NCI-H128 (cell line): Measurements from ENCODE around the gene C2orf68.
A peak's percentile ranks its signal among the peaks of the same experiment; 100 is the strongest.
"Not testable (repeated sequence)": the region's sequence is repeated elsewhere in the genome, so short reads cannot be mapped to it uniquely, and the experiment has no call there.

Experiments
- DNase-seq: peaks from one replicate; lab custom pipeline; 2025; ENCODE audit not compliant: unreplicated experiment; lab: John Stamatoyannopoulos, UW

Gene C2orf68

DNA sequence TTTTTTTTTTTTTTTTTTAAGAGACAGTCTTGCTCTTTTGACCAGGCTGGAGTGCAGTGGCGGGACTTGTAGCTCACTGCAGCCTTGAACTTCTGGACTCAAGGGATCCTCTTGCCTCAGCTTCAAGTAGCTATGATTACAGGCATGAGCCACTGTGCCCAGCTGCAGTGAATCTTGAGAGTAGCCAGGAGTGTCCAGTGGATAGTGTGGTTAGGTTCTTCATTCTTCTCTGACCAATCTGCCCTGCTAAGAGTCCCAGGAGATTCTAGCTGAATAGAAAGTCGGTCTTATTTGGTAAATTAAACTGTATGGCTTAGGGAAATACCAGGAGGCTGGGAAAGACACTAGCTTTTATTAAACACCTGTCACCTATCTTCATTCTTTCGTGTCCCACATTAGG, 19.4 kb upstream of the C2orf68 start:
- DNase-seq, result no peak

DNA sequence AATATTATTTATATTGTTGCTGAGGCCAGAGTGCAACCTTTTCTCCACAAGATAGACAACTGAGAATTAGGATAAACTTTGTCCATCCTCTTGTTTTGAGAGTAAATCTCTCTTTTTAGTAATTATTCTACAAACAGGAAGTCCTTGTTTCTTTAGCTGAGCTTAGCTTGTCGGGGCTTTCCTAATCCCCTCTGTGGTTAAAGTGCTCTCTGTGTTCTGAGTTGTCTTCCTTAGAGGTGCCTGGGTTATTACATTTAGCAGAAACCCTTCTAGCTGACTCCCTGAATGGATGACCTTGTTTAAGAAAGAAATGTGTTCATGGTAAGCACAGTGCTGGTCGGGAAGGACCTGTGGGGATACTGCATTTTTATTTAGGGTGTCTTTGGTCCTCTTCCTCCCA, 16.8 kb upstream of the C2orf68 start:
- DNase-seq, result no peak

DNA sequence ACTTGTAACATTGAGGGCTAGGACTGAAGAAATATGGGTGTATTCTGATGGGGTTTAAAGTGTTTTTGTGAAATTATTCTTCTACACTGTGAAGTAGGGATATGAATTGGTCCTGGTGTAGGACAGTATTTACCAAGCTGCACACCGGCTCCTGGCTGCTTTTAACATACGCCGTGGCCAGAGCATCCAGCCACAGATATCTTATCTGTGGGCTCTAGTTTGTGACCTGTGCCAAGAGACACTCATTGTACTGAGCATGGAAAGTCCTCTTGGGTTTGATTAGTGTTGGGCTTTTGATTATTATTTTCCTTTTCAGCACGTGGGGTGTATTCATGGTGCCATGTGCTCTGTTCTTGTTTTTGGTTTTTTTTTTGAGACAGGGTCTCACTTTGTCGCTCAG, 12.1 kb upstream of the C2orf68 start:
- DNase-seq, result no peak

DNA sequence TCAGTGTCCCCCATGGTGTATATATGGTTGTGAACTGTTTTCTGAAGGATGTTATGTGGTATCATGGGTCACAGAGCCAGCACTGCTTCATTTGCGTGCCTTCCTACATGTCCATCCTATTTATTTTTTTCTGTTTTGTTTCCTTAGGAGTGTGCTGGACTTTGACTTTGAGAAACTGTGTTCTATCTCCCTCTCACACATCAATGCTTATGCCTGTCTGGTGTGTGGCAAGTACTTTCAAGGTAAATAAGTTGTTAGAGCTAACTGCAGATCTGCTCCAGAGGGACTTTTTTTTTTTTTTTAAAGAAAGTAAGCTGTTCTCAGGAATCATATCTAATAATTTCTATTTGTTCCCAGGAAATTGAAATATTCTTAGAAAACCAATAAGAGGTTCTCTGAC, 9.5 kb upstream of the C2orf68 start:
- no peak for DNase-seq

DNA sequence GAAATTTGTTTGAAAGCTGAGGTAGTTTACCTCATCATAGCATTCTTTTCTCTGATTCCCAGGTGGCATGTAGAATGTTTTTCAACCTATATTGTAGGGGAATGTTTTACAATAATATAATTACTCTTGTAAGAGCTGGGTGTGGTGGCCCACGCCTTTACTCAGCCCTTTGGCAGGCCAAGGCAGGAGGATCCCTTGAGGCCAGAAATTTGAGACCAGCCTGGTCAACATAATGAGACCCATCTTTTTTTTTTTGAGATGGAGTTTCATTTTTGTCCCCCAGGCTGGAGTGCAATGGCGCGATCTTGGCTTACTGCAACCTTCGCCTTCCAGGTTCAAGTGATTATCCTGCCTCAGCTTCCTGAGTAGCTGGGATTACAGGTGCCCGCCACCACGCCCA, 7.8 kb upstream of the C2orf68 start:
- DNase-seq, result no peak

DNA sequence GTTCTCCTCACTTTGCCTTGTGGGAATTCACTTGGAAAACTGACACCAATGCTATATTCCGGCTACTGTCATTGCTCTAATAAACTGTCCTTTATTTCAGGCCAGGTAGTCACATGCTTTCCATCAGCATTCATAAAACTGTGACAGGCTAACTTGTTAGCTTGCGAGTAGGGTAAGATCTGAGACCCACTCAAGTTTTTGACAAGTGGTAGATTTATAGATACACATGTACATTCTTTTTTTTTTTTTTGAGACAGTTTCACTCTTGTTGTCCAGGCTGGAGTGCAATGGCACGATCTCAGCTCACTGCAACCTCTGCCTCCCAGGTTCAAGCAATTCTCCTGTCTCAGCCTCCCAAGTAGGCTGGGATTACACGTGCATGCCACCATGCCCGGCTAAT, 5.9 kb upstream of the C2orf68 start:
- not testable (repeated sequence) for DNase-seq

DNA sequence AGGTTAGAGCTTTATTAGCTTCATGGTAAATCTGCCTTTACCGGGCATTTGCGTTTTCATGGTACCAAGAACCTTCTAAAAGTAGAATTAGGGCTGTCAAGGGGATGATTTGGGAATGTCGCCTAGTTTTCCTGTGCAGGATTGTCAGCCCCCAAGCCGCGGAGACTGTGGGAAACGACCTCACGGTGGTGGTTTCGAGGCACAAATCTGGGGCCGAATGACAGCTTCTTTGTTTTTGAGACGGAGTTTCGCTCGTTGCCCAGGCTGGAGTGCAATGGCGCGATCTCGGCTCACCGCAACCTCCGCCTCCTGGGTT, 3.5 kb upstream of the C2orf68 start:
- DNase-seq, result no peak

DNA sequence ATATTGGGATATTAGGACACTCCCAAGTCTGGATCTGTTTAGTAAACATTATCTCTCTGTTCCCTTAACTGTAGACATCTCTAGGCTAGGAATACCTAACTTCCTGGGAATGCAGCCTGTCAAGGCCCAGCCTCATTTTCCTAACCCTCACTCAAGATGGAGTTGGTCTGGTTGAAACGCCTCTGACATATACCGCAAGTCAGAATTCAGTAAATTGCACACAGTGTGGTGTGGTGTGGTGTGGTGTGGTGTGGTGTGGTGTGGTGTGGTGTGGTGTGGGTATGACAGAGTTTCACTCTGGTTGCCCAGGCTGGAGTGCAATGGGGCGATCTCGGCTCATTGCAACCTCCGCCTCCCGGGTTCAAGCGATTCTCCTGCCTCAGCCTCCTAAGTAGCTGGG, 2.9 kb upstream of the C2orf68 start:
- not testable (repeated sequence) for DNase-seq

DNA sequence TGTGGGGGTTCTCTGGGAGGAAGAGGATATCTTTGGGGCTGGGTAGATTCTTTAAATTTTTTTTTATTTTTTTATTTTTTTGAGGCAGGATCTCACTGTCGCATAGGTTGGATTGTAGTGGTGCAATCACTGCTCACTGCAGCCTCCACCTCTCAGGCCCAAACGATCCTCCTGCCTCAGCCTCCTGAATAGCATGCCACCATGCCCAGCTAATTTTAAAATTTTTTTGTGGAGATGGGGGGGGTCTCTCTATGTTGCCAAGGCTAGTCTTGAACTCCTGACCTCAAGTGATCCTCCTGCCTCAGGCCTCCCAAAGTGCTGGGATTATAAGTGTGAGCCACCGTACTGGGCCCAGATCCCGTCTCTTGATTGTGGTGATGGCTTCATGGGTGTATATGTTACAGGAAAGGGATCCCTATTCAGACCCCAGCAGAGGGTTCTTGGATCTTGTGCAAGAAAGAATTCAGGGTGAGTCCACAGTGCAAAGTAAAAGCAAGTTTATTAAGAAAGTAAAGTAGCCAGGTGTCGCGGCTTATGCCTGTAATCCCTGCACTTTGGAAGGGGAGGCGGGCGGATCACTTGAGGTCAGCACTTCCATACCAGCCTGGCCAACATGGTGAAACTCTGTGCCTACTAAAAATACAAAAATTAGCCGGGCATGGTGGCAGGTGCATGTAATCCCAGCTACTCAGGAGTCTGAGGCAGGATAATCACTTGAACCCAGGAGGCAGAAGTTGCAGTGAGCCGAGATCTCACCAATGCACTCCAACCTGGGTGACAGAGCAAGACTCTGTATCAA, 2.0 kb upstream of the C2orf68 start:
- DNase-seq, result no peak

DNA sequence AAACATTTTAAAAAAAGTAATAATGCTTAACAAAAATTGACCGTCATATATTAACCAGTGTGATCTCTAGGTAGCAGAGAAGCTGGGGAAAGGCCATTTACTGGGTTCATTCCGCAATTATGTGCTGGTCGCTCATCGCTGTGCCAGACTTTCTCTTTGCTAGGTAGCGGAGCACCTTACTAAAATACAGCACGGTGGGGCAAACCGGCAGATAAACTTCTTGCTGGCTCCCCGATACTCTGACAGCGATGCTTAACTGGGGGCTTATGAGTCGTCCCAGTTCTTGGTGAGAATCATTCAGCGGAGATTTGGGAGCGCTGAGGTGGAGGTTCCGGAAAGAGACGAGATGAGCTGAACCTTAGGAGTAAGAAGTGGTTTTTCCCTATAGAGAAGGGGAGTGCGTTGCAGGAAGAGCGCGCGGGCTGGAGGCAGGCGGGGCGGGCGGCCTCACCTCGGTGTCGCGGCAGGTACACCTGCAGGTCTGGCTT, 605 bp downstream of the C2orf68 start:
- DNase-seq, result no peak

DNA sequence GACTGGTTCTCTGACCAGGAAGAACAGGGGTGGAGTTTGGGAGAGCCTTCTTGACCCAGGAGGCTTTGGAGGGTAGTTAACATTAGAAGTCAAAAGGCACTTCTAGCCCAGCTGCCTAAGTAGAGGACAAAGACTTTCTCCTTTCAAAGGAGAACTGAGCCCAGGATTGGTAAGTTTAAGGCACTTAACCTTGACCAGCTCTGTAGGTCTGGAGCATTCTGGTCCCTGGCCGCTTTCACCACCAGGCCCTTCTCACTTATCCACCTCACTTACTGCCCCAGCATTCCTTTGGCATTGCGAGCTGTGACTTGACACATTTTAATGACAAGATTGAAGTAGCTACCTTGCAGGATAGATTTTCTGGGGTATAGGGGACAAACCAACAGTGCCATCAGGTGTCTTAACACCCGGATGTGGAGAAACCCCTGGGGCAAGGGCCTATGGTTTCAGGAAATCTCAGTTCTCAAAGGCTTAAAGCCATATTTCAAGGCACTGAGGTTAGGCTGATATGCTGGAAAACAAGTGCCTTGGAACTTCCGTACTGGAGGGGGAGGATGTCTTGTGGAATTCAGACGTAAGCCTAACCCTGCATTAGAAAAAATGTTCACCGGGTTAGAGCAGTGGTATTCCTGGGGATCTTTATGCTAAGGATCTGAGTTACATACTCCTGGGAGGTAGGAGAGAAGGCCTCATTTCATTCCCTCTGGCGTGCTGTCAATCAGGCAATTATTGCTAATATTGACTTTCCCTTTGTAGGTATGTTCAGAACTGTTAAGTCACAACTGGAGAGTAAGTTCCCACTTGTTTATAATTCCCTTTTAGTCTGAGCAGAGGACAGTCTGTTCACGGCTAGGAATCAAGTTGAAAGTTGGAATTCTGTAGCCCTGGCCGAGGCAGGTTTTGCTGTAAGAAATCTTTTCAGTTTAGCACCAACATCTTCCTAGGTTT, 4.3 kb downstream of the C2orf68 start:
- DNase-seq, result no peak

DNA sequence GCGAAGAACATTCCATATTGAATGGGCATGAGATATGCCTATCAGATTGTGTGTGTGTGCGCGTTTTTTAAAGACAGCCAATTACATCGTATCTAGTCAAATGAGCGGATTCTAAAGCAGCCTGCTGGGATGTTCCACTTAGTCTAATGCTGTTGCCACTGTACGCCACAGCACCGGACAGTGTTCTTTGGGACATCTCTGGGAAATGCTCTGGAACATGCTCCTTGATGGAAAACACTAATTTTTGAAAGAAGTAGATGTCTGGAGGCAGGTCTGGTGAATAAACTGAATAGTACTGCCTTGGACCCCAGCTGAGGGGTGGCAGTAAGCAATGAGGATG, 5.8 kb downstream of the C2orf68 start:
- no peak for DNase-seq

DNA sequence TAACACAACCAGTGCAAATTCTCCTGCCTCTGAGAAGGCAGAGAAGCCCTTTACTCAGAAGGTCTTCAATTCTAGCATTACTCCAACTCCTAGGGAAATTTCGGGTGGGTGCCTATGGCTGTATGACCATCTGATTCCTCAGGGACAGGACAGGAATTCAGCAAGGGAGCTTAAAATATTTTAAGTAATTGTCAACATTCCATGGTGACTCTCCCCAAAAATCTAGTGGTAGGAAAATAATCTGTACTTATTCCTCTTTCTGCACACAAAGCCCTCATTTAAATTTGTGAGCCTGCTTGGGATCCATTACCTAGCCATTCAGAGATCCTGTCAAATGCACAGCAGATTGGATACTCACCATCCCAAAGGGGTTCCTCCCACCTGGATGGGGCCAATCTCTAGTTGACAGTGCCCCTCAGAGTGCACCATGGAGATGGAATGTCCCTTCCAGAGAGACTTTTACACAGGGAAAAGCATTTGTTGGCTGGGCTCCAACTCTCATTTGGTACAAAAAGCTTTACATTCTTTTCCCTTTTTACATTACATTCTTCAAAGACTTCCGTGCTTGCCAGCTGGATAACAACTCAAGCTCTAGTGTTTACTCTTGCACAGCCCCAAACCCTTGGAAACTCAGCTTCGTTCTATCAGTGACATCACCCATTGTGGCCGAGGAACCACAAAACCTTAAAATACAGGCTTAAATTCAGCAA, 6.3 kb downstream of the C2orf68 start:
- no peak for DNase-seq

DNA sequence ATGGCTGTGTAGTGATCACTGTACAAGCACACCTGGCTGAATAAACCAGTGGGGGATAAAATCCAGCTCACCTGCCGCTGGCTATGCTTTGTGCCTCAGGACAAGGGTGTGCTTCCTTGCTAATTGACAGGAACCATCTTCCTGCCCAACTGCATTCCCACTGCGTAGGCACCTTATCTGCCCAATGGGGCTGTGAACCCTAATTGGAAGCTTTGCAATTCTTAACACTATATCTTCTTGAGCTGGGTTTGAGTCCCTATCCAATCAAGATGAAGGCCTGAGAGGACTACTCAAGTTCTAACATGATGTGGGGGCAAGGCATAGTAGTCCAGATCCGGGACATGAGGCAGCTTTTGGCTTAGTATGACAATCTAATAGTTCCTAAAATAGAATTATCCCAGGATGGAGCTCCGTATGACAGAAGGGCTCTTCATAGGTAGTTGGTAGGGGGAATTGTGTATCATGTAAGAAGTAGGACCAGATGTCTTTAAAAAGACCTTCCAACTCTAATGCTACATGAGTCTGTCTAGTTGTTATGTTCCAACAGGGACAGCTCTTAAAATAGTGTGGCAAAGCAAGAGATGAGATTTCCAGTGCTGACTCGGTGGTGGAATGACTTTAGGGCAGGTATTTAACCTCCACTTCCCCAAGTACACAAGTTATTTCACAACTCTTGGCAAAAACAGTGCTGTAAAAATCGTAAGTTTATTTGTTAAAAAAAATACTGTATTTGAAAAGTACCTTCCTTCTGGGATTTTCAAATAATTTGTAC, 7.1 kb downstream of the C2orf68 start:
- no peak for DNase-seq

DNA sequence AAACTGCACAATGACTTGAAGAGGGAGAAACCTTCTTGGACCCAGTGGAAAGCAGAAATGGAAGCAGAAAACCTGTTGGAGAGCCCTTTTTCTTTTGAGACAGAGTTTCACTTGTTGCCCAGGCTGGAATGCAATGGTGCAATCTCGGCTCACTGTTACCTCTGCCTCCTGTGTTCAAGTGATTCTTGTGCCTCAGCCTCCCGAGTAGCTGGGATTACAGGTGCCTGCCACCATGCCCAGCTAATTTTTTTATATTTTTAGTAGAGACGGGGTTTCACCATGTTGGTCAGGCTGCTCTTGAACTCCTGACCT, 7.8 kb downstream of the C2orf68 start:
- DNase-seq, result not testable (repeated sequence)

DNA sequence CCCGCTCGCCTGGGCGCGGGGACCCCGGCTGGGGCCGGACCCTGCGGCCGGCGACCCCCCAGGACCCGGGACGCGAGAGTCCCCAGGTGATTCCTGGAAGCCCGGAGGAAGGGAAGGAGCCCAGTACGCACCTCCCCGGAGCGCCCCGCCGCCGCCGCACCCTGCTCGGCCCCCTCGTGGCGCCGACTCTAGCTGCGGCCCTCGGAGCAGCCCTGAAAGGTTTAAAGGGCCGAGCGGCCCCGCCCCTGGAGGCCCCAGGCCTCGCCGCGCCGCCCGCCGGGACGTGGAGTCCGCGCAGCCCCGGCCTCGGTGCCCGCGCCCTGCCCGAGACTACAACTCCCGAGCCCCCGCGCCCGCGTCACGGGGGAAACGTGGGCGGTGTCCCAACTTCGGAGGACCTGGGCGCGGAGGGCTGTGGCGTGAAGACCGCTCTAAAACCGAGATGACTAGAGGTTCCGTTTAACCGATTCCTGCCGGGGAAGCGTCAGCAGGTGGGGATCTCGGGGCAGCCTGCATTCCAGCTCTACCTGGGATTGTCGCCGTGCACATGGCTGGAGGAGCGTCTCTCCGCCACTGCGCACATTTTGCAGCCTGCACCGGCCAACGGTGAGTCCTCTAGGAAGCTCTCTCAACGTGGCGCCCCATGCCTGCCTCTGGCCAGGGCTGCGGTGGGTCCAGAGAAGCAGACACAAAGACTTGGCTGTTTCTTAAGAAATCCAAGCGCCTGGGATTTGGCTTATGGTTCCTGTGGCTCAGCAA, 9.2 kb downstream of the C2orf68 start, which contains the start of gene TMEM150A:
TSS of gene TMEM150A (minus strand) at position 223 of the 759 bp plus-strand sequence. CDS start 750 bp downstream, outside the sequence.
- peak; percentile 72 for DNase-seq

DNA sequence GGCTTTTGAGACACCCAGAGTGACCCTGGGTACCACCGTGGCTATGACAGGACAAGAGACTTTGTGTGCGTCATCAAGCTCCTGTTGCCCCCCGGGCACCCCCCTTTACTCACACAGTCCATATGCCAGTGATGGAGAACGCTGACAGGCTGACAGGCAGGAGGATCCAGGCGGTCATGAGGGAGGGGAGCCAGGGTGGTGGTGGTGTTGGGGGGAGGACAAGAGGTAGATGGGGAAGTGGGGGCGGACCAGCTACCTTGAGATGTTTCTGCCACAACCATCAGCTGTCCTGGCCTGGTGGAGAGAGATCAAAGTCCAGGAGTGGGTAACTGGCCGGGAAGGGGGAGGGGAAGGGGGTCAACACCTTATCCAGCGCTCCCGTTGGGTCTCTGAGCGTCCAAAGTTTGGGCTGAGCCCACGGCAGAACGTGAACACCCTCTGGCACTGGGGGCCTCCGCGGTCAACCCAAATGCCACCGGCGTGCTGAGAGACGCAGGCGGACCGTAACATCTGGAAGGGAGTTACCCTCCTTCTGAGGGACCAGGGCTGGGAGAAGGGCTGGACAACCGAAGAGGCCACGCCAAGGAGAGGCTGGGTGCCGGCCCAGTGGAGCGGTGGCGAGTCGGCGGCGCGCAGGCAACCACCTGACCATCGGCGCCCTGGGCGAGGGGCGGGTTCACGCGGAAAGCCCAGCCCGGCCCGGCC, 9.9 kb downstream of the C2orf68 start:
- no peak for DNase-seq

DNA sequence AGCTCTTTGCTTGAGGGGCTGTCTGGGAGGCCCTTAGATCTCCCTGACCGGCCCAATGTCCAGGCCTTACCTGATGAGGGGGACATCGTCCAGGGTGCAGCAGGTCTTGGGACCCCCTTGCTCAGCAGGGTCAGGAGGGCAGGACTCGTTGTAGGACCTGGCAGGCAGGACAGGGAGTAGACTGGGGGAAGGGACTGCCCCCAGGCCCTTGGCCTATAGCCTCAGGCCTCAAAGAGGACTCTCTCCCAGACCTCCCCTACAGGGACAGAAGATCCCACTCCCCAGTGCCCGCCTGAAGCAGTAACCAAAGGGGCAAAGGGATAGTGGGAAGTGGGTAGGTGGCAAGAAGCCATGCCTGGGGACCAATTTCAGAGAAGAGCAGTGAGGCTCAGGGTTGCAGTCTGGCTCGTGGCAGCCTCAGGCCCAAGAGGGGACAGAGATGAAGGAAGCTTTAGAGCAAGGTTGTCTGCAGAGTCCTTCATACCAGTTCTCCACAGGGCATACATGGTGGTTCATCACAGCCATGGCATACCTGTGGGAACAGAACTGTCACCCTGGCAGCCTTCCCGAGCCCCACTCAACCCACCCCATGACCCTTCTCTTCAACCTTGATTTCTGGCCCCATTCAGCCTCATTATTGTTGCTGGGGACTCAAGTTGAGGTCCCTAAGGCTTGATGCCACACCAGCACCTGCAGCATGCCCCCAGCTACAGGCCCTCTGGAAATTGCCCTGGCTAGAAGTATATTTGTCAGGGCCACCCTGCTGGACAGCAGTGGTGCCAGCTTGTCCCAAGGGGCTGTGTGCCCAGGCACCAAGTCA, 10.7 kb downstream of the C2orf68 start:
- no peak for DNase-seq

DNA sequence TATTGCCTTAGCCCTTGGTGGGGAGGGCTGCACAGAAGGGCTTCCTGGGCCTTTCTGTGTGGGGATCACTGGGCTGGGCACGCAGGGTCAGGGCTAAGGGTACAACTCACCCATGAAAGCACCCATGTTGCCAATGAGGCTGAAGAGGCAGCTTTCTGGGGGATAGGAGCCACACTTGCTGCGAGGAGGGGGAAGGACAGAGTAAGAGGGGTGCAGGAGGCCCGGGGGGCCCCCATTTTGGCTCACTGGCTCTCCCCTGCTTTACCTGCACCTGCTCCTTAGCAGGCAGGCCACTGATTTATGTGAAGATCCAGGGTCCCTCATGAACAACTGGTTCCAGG, 11.7 kb downstream of the C2orf68 start:
- DNase-seq, result no peak
